SKM-1 (cell line): Measurements from ENCODE around the gene ATP6V0E1.
"Not testable (repeated sequence)": the region's sequence is repeated elsewhere in the genome, so short reads cannot be mapped to it uniquely, and the experiment has no call there.

ENCODE experiments used
- DNase-seq: peaks from one replicate; lab custom pipeline; 2025; ENCODE audit not compliant: unreplicated experiment; lab: John Stamatoyannopoulos, UW

ATP6V0E1 gene

GRCh38 chr5:173001229-173001841 is 17.8 kb downstream of the ATP6V0E1 start:
- DNase-seq = no peak

- DNase-seq = no peak
These were observed 19.8 kb downstream of the ATP6V0E1 start for GRCh38 chr5:173003360-173003759.

- DNase-seq = no peak
These were observed 20.4 kb downstream of the ATP6V0E1 start for GRCh38 chr5:173004013-173004412.

GRCh38 chr5:173004447-173004846 is 20.9 kb downstream of the ATP6V0E1 start:
- DNase-seq = no peak

GRCh38 chr5:173010021-173010420 is 26.4 kb downstream of the ATP6V0E1 start:
- DNase-seq = no peak

GRCh38 chr5:173010547-173011464 is 27.2 kb downstream of the ATP6V0E1 start:
- no peak for DNase-seq

- DNase-seq = no peak
These were observed 28.0 kb downstream of the ATP6V0E1 start for GRCh38 chr5:173011566-173011965.

GRCh38 chr5:173012882-173013281 is 29.3 kb downstream of the ATP6V0E1 start:
- DNase-seq = no peak

- DNase-seq = no peak
These were observed 31.1 kb downstream of the ATP6V0E1 start for GRCh38 chr5:173014671-173015070.

- DNase-seq = no peak
These were observed 31.6 kb downstream of the ATP6V0E1 start for GRCh38 chr5:173015192-173015591.

- no peak for DNase-seq
These were observed 32.3 kb downstream of the ATP6V0E1 start for GRCh38 chr5:173015598-173016455.

GRCh38 chr5:173016598-173017046 is 33.1 kb downstream of the ATP6V0E1 start:
- no peak for DNase-seq

GRCh38 chr5:173017087-173017486 is 33.5 kb downstream of the ATP6V0E1 start:
- DNase-seq = not testable (repeated sequence)

- no peak for DNase-seq
These were observed 34.8 kb downstream of the ATP6V0E1 start for GRCh38 chr5:173018358-173018757.

- no peak for DNase-seq
These were observed 36.6 kb downstream of the ATP6V0E1 start for GRCh38 chr5:173020154-173020581.

- no peak for DNase-seq
These were observed 37.1 kb downstream of the ATP6V0E1 start for GRCh38 chr5:173020643-173021042.

- no peak for DNase-seq
These were observed 42.1 kb downstream of the ATP6V0E1 start for GRCh38 chr5:173025651-173026050.

- DNase-seq = no peak
These were observed 44.3 kb downstream of the ATP6V0E1 start for GRCh38 chr5:173027905-173028304.

GRCh38 chr5:173028811-173029327 is 45.3 kb downstream of the ATP6V0E1 start:
- no peak for DNase-seq

GRCh38 chr5:173029499-173029921 is 45.9 kb downstream of the ATP6V0E1 start:
- no peak for DNase-seq

GRCh38 chr5:173032096-173032495 is 48.5 kb downstream of the ATP6V0E1 start:
- DNase-seq = not testable (repeated sequence)
